Neural cell (in vitro differentiated cells): Measurements from ENCODE around the gene SLC4A8. TPM values are rescaled to one million over a fixed set of nuclear protein-coding genes. Genes with fewer than 3 reads are reported as not detected.

Experiments
- H2AFZ ChIP-seq: fragments of 200-600, 300-800 bp; sonication (generic), shearing (Covaris generic); 2 replicates; pipeline ENCODE4 v1.6.0; 2014; ENCODE audit warnings: low read depth, mild to moderate bottlenecking, antibody characterized with exemption, low read length, moderate library complexity
- H3F3A ChIP-seq: fragments of 200-600 bp; shearing (Covaris generic); 2 replicates; pipeline ENCODE4 v1.6.1; 2016; ENCODE audit warnings: mild to moderate bottlenecking, moderate library complexity, mixed read lengths, antibody characterized with exemption, low read length; ENCODE audit not compliant: insufficient read depth, poor library complexity, severe bottlenecking
- H3K27ac ChIP-seq: fragments of 200-600, 300-800 bp; sonication (generic), shearing (Covaris generic); 2 replicates; pipeline ENCODE4 v1.5.1; 2014; ENCODE audit warnings: mild to moderate bottlenecking, low read length, moderate library complexity
- H3K27me3 ChIP-seq: fragments of 300-800, 200-600 bp; sonication (generic), shearing (Covaris generic); 2 replicates; pipeline ENCODE4 v1.6.0; 2014; ENCODE audit warnings: mild to moderate bottlenecking, low read depth, low read length, moderate library complexity; ENCODE audit not compliant: insufficient read depth
- H3K36me3 ChIP-seq: fragments of 300-800, 200-600 bp; sonication (generic), shearing (Covaris generic); 2 replicates; pipeline ENCODE4 v1.5.1; 2014; ENCODE audit warnings: mild to moderate bottlenecking, antibody characterized with exemption, low read length, moderate library complexity; ENCODE audit not compliant: insufficient read depth
- H3K4me2 ChIP-seq: fragments of 300-800, 200-600 bp; sonication (generic), shearing (Covaris generic); 2 replicates; pipeline ENCODE4 v1.6.0; 2014; ENCODE audit warnings: mild to moderate bottlenecking, low read length
- H3K4me3 ChIP-seq: fragments of 300-800, 200-600 bp; sonication (generic), shearing (Covaris generic); 2 replicates; pipeline ENCODE4 v1.5.1; 2014; ENCODE audit warnings: mild to moderate bottlenecking, low read length, moderate library complexity
- H3K79me2 ChIP-seq: fragments of 200-600 bp; shearing (Covaris generic); replicated peaks from 2 replicates; pipeline ENCODE4 v1.6.0; 2014; ENCODE audit warnings: mild to moderate bottlenecking, low read length, moderate library complexity; ENCODE audit not compliant: insufficient read depth
- H3K9ac ChIP-seq: fragments of 300-800, 200-600 bp; sonication (generic), shearing (Covaris generic); 2 replicates; pipeline ENCODE4 v1.6.1; 2016; ENCODE audit warnings: mild to moderate bottlenecking, low read length, mixed read lengths
- H3K9me2 ChIP-seq: fragments of 200-600 bp; shearing (Covaris generic); 2 replicates; pipeline ENCODE4 v1.6.1; 2016; ENCODE audit warnings: mild to moderate bottlenecking, low read length, mixed read lengths; ENCODE audit not compliant: insufficient read depth
- H3K9me3 ChIP-seq: fragments of 200-600, 300-800 bp; sonication (generic), shearing (Covaris generic); 2 replicates; pipeline ENCODE4 v1.6.1; 2016; ENCODE audit warnings: mild to moderate bottlenecking, mixed run types, low read length, moderate library complexity, mixed read lengths
- H4K20me1 ChIP-seq: fragments of 200-600 bp; shearing (Covaris generic); 2 replicates; pipeline ENCODE4 v1.6.1; 2016; ENCODE audit warnings: mild to moderate bottlenecking, mixed run types; ENCODE audit not compliant: insufficient read depth
- EP300 ChIP-seq: fragments of 450-650 bp; conservative IDR thresholded peaks from 2 replicates; pipeline ENCODE4 v1.6.1; 2014; ENCODE audit warnings: antibody characterized with exemption, mild to moderate bottlenecking, moderate library complexity; ENCODE audit not compliant: poor library complexity, severe bottlenecking
- EZH2 ChIP-seq: fragments of 200-600, 300-800 bp; shearing (Covaris generic), sonication (generic); IDR thresholded peaks from 2 replicates; pipeline ENCODE4 v1.6.1; 2014; ENCODE audit warnings: antibody characterized with exemption, low read length, borderline replicate concordance, mild to moderate bottlenecking; ENCODE audit not compliant: insufficient read depth, poor library complexity, severe bottlenecking
- RAD21 ChIP-seq: fragments of 450-650 bp; conservative IDR thresholded peaks from 2 replicates; pipeline ENCODE4 v1.6.1; 2014; ENCODE audit warnings: antibody characterized with exemption, mild to moderate bottlenecking, moderate library complexity
- TAF1 ChIP-seq: IDR thresholded peaks from 2 replicates; pipeline ENCODE4 v1.6.1; 2012; ENCODE audit warnings: low read depth
- polyA plus RNA-seq: library from polyadenylated mRNA; depleted of rRNA; stranded (reverse); fragments of >200 nt; gene quantifications from 2 replicates; pipeline ENCODE4 v1.2.3, GENCODE V29; 2014
- TF ChIP-seq, protein P1 (sequence below): fragments of 450-650 bp; IDR thresholded peaks from 2 replicates; pipeline ENCODE4 v1.5.1; 2014; ENCODE audit warnings: antibody characterized with exemption, mild to moderate bottlenecking, moderate library complexity; ENCODE audit not compliant: poor library complexity, severe bottlenecking

The SLC4A8 gene
- polyA plus RNA-seq, 1 donor from 2014 or later, result 37.8 TPM

DNA sequence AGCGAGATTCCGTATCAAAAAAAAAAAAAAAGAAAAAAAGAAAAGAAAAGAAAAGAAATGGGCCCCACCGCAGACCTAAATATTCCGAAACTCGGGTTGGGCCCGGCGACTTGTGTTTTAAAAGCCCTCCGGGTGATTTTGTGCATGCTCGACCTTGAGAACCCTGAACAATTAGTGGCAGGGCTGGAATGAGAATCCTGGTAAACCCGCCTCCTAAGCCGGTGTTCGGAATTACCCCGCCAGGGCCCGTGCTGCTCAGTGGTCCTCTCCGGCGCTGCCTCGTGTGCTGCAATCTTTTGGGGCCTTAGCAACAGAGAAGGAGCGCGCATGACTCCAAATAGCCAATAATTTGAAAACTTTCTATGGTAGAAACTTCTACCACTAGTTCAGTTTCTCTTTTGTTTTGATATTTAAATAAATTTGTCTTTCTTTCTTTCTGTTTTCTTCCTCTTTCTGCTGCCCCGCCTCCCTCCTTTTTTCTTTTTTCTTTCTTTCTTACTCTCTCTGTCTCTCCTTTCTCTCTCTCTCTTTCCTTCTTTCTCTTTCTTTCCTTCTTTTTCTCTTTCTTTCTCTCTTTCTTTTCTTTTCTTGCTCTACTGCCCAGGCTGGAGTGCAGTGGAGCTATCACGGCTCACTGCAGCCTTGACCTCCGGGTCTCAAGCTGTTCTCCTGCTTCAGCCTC, 31.9 kb upstream of the SLC4A8 start:
- no peak overlapping the region for H2AFZ ChIP-seq
- H3K9me2 ChIP-seq, result no peaks in the 10 kb centered on the region
- no peak overlapping the region for H3K27ac ChIP-seq
- no peaks in the 10 kb centered on the region for H3K9me3 ChIP-seq
- TF ChIP-seq EZH2 (no peak), RAD21 (no peak), EP300 (no peak)
- TF ChIP-seq, protein P1, sequence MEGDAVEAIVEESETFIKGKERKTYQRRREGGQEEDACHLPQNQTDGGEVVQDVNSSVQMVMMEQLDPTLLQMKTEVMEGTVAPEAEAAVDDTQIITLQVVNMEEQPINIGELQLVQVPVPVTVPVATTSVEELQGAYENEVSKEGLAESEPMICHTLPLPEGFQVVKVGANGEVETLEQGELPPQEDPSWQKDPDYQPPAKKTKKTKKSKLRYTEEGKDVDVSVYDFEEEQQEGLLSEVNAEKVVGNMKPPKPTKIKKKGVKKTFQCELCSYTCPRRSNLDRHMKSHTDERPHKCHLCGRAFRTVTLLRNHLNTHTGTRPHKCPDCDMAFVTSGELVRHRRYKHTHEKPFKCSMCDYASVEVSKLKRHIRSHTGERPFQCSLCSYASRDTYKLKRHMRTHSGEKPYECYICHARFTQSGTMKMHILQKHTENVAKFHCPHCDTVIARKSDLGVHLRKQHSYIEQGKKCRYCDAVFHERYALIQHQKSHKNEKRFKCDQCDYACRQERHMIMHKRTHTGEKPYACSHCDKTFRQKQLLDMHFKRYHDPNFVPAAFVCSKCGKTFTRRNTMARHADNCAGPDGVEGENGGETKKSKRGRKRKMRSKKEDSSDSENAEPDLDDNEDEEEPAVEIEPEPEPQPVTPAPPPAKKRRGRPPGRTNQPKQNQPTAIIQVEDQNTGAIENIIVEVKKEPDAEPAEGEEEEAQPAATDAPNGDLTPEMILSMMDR, result no peak
- no peaks in the 10 kb centered on the region for H3K79me2 ChIP-seq
- no peak overlapping the region for H3K4me3 ChIP-seq
- no peaks in the 10 kb centered on the region for H3K36me3 ChIP-seq
- no peak overlapping the region for H3K9ac ChIP-seq
- H3F3A ChIP-seq, result no peaks in the 10 kb centered on the region
- H4K20me1 ChIP-seq, result no peaks in the 10 kb centered on the region
- no peak overlapping the region for H3K4me2 ChIP-seq
- peaks cover 56% of the 10 kb centered on the region for H3K27me3 ChIP-seq

- Histone ChIP-seq H3K27ac (no peak overlapping the region), H3K9ac (no peak overlapping the region), H2AFZ (no peak overlapping the region), H3K4me3 (no peak overlapping the region), H3K36me3 (no peaks in the 10 kb centered on the region), H3F3A (no peaks in the 10 kb centered on the region), H4K20me1 (no peaks in the 10 kb centered on the region), H3K79me2 (no peaks in the 10 kb centered on the region), H3K4me2 (no peak overlapping the region), H3K27me3 (peaks cover 51% of the 10 kb centered on the region), H3K9me3 (no peaks in the 10 kb centered on the region), H3K9me2 (no peaks in the 10 kb centered on the region)
- TF ChIP-seq EZH2 (no peak), TAF1 (no peak)
- TF ChIP-seq, protein P1, result no peak
Measured at GRCh38 chr12:51393676-51394545, 30.7 kb upstream of the SLC4A8 start.
